Esophagus muscularis mucosa (tissue), 3 donors: ENCODE data around the gene BICC1.

Experiments
- CTCF ChIP-seq, 3 experiments: fragments of 200-600 bp in 2 of 3; fragments of 450-650 bp in 1 of 3; sonication (generic) in 2 of 3; IDR thresholded peaks; one replicate each; pipeline ENCODE4 v1.5.1; 2017 to 2019; ENCODE audit warnings: antibody characterized with exemption in 3 of 3, mild to moderate bottlenecking in 2 of 3, moderate library complexity in 1 of 3
- POLR2A ChIP-seq: fragments of 450-650 bp; IDR thresholded peaks from one replicate; pipeline ENCODE4 v1.6.1; 2017; ENCODE audit warnings: antibody characterized with exemption, moderate library complexity, mild to moderate bottlenecking, low read depth
- POLR2AphosphoS5 ChIP-seq, 2 donors: sonication (generic); formaldehyde crosslinking; IDR thresholded peaks; one replicate each; pipeline ENCODE4 v1.6.1; 2017; ENCODE audit warnings: antibody characterized with exemption in 2 of 2

GRCh38 chr10:58820386-58820785 lies 307.7 kb downstream of the BICC1 start:
- TF ChIP-seq CTCF (IDR thresholded peaks at IDR 0.05) (no peak), POLR2AphosphoS5 (IDR thresholded peaks at IDR 0.05) (no peak), POLR2A (no peak)
